ENCODE results near the gene CLDN34.

DNA sequence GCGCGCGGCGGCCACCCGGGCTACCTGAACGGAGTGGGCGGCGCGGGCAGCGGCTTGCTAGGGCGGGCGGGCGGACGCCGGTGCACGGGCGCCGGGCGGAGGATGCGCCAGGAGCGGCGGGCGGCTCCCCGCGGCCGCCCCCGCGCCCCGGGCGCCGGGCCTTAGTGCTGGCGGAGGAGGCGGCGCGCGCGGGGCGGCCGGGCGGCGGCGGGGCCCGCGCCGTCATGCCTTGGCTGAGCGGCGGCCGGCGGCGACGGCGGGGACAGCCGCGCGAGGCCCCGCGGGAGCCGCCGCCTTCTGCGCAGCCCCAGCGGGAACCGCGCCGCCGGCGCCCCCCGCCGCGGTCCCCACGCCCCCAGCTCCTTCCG, 48.2 kb downstream of the CLDN34 start:
- TF ChIP-seq, protein P1, sequence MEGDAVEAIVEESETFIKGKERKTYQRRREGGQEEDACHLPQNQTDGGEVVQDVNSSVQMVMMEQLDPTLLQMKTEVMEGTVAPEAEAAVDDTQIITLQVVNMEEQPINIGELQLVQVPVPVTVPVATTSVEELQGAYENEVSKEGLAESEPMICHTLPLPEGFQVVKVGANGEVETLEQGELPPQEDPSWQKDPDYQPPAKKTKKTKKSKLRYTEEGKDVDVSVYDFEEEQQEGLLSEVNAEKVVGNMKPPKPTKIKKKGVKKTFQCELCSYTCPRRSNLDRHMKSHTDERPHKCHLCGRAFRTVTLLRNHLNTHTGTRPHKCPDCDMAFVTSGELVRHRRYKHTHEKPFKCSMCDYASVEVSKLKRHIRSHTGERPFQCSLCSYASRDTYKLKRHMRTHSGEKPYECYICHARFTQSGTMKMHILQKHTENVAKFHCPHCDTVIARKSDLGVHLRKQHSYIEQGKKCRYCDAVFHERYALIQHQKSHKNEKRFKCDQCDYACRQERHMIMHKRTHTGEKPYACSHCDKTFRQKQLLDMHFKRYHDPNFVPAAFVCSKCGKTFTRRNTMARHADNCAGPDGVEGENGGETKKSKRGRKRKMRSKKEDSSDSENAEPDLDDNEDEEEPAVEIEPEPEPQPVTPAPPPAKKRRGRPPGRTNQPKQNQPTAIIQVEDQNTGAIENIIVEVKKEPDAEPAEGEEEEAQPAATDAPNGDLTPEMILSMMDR (IDR thresholded peaks at IDR 0.05): no peak
- TF ChIP-seq POLR2A (IDR thresholded peaks at IDR 0.05): no peak

All from stomach (tissue), 4 donors.